SK-N-SH treated with all-trans-retinoic acid at 6 μM for 48 hours (cell line): Measurements from ENCODE around the gene INTU.

Source experiments
- ARNTL ChIP-seq: fragments of 450-650 bp; formaldehyde crosslinking; IDR thresholded peaks from 2 replicates; pipeline ENCODE4 v1.5.0; 2020; ENCODE audit warnings: low read depth, mild to moderate bottlenecking, moderate library complexity, borderline replicate concordance
- ESRRG ChIP-seq: fragments of 250-450 bp; sonication (Bioruptor Pico); IDR thresholded peaks from 2 replicates; pipeline ENCODE4 v1.6.1; 2021; ENCODE audit warnings: mild to moderate bottlenecking
- RARB ChIP-seq: fragments of 250-450 bp; sonication (Bioruptor Pico); IDR thresholded peaks from 2 replicates; pipeline ENCODE4 v1.8.0; 2021; ENCODE audit warnings: mild to moderate bottlenecking, moderate library complexity
- SNAI2 ChIP-seq: fragments of 250-450 bp; sonication (Bioruptor Pico); IDR thresholded peaks from 2 replicates; pipeline ENCODE4 v1.5.0; 2020; ENCODE audit warnings: mild to moderate bottlenecking, moderate library complexity
- ZFP3 ChIP-seq: fragments of 250-450 bp; sonication (Bioruptor Pico); IDR thresholded peaks from 2 replicates; pipeline ENCODE4 v1.5.0; 2020; ENCODE audit warnings: mild to moderate bottlenecking, moderate library complexity
- TF ChIP-seq, protein P1 (sequence below): fragments of 250-450 bp; sonication (Bioruptor Pico); IDR thresholded peaks from 2 replicates; pipeline ENCODE4 v1.8.0; 2020; ENCODE audit warnings: mild to moderate bottlenecking, moderate library complexity, borderline replicate concordance

DNA sequence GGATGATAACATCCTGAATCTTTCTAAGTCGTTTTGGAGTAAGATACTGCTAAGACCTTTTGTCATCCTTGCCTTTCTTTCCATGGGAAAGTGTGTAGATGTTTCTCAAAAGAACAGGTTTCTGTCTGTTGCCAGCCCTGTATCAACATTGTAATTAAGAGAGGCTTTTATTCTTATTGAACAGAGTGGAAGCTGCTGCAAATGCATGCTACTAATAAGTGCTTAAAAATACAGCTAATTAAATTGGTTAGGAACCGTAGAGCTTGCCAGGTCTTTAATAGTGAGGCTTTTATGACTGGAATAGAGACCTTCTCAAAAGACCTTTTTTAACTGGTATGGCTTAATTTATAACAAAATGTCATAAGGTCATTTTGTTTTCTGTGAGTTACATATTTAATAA lies 34.4 kb downstream of the INTU start:
- no peak for TF ChIP-seq SNAI2
- TF ChIP-seq, protein P1, sequence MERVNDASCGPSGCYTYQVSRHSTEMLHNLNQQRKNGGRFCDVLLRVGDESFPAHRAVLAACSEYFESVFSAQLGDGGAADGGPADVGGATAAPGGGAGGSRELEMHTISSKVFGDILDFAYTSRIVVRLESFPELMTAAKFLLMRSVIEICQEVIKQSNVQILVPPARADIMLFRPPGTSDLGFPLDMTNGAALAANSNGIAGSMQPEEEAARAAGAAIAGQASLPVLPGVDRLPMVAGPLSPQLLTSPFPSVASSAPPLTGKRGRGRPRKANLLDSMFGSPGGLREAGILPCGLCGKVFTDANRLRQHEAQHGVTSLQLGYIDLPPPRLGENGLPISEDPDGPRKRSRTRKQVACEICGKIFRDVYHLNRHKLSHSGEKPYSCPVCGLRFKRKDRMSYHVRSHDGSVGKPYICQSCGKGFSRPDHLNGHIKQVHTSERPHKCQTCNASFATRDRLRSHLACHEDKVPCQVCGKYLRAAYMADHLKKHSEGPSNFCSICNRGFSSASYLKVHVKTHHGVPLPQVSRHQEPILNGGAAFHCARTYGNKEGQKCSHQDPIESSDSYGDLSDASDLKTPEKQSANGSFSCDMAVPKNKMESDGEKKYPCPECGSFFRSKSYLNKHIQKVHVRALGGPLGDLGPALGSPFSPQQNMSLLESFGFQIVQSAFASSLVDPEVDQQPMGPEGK: no peak
- no peak for TF ChIP-seq ARNTL
- no peak for TF ChIP-seq ZFP3
- TF ChIP-seq RARB: no peak
- TF ChIP-seq ESRRG (CRISPR knock-in tag): no peak
